K562 (cell line): ENCODE data around the gene SEPTIN8. TPM values are rescaled to one million over a fixed set of nuclear protein-coding genes. Genes with fewer than 3 reads are reported as not detected.
A peak's percentile ranks its signal among the peaks of the same experiment; 100 is the strongest.

Source experiments
- CTCF ChIP-seq, 3 experiments: IDR thresholded peaks in 2 of 3; conservative IDR thresholded peaks in 1 of 3; 2 replicates each; pipeline ENCODE4 v1.5.1; 2011 to 2012; ENCODE audit warnings: low read length in 3 of 3, mild to moderate bottlenecking in 3 of 3, control low read depth in 2 of 3, improper control_type of control experiment in 1 of 3, inconsistent platforms in 1 of 3, low read depth in 1 of 3, mixed read lengths in 1 of 3, moderate library complexity in 1 of 3; ENCODE audit not compliant: insufficient read depth in 2 of 3
- MECOM ChIP-seq: fragments of 250-450 bp; sonication (Bioruptor Pico); IDR thresholded peaks from 2 replicates; pipeline ENCODE4 v1.8.0; 2022; ENCODE audit warnings: inconsistent platforms
- RBM15 ChIP-seq: fragments of 200-400 bp; formaldehyde crosslinking; IDR thresholded peaks from 2 replicates; pipeline ENCODE4 v1.6.1; 2018; ENCODE audit warnings: mild to moderate bottlenecking, low read length, moderate library complexity; ENCODE audit not compliant: insufficient read depth
- ZMIZ1 ChIP-seq, 2 experiments: fragments of 150-350 bp in 1 of 2; IDR thresholded peaks; 2 replicates each; pipeline ENCODE4 v1.6.1; 2012 to 2016; ENCODE audit warnings: low read depth in 2 of 2, low read length in 2 of 2, mild to moderate bottlenecking in 1 of 2, moderate library complexity in 1 of 2
- ZNF282 ChIP-seq: sonication (generic); formaldehyde crosslinking; IDR thresholded peaks from 2 replicates; pipeline ENCODE4 v1.8.1; 2023; ENCODE audit warnings: missing genetic modification reagents
- ZNF699 ChIP-seq: fragments of 250-450 bp; sonication (Bioruptor Pico); IDR thresholded peaks from 2 replicates; pipeline ENCODE4 v1.8.0; 2021; ENCODE audit warnings: mild to moderate bottlenecking, moderate library complexity; ENCODE audit not compliant: insufficient replicate concordance
- polyA plus RNA-seq, 8 experiments: library from polyadenylated mRNA; depleted of rRNA in 4 of 8; stranded (reverse) in 5 of 8; unstranded in 3 of 8; fragments of >200 nt; fragmentation: Nextera tagmentation in 2 of 8; fragmentation: Illumina TruSeq in 1 of 8; extraction: Ambion mirVana in 2 of 8; extraction: Trizol in 1 of 8; gene quantifications; 2 replicates each; pipeline versions ENCODE4 v1.2.1 to v1.2.3, GENCODE V29; 2011 to 2014; ENCODE audit warnings: inconsistent platforms in 1 of 8, missing spikeins in 1 of 8
- total RNA-seq, 7 experiments: library from RNA; depleted of rRNA in 6 of 7; stranded (reverse); fragments of >200 nt in 6 of 7; fragmentation: Illumina TruSeq in 2 of 7; extraction: Trizol in 2 of 7; gene quantifications; 2 replicates each; pipeline versions ENCODE4 v1.2.1 to v1.2.3, GENCODE V29; 2011 to 2021; ENCODE audit warnings: low replicate concordance in 1 of 7
- TF ChIP-seq, protein P1 (sequence below): sonication (generic); formaldehyde crosslinking; IDR thresholded peaks from 2 replicates; pipeline ENCODE4 v1.8.0; 2023; ENCODE audit warnings: missing genetic modification reagents, mild to moderate bottlenecking, borderline replicate concordance
- TF ChIP-seq, protein P2 (sequence below): sonication (generic); formaldehyde crosslinking; IDR thresholded peaks from 2 replicates; pipeline ENCODE4 v1.8.0; 2022; ENCODE audit warnings: missing genetic modification reagents, mild to moderate bottlenecking, moderate library complexity, borderline replicate concordance
- TF ChIP-seq, protein P3 (sequence below): fragments of 450-650 bp; formaldehyde crosslinking; IDR thresholded peaks from 2 replicates; pipeline ENCODE4 v1.4.0; 2020; ENCODE audit warnings: mild to moderate bottlenecking, moderate library complexity
- TF ChIP-seq, protein P4 (sequence below): fragments of 450-650 bp; formaldehyde crosslinking; IDR thresholded peaks from 2 replicates; pipeline ENCODE4 v1.4.0; 2022; ENCODE audit warnings: mild to moderate bottlenecking, moderate library complexity

Gene SEPTIN8
- total and polyA plus RNA-seq, 9 of the 15 experiments (the other 6 are each of a cell fraction or from before 2014, with no cell fraction given) = 19.3 to 142 (median 101) TPM

DNA sequence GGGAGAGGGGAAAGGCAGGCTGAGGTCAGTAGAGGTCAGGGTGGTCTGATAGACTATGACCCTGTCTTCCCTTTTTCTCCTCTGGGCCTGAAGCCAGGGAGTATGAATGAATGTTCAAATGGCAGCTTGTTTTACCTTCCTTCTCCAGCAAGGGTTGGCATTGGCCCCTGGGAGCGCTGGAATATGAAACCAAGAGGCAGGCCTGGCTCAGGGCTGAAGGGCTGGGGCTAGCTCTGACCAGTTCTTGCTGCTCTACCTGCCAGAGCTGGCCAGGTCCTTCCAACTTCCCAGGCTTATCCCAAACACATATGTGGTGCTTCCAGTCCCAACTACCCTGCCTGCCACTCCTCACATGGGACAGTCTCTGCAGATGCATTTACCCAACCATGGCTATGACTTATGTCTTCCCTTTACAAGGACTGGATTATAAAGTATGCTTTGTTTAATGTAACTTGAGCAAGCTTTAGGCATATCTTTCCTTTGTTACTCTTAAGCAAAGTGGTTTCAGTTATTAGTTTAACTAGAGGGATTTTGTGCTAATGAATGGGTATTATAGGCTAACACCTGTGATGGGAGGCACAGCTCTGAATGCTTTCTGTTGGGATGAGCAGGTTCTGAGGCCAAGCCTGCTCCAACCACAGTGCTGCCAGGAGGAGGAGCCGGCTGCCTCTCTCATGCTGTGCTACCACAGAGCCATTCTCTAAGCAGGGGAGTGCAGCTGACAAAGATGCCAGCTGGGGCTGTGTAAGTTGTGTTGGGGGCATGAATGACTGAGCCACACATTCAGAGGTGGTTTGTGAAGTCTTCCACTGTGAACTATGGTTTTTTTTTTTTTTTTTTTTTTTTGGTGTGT lies 23.7 kb downstream of the SEPTIN8 start (continued):
- TF ChIP-seq, protein P1, sequence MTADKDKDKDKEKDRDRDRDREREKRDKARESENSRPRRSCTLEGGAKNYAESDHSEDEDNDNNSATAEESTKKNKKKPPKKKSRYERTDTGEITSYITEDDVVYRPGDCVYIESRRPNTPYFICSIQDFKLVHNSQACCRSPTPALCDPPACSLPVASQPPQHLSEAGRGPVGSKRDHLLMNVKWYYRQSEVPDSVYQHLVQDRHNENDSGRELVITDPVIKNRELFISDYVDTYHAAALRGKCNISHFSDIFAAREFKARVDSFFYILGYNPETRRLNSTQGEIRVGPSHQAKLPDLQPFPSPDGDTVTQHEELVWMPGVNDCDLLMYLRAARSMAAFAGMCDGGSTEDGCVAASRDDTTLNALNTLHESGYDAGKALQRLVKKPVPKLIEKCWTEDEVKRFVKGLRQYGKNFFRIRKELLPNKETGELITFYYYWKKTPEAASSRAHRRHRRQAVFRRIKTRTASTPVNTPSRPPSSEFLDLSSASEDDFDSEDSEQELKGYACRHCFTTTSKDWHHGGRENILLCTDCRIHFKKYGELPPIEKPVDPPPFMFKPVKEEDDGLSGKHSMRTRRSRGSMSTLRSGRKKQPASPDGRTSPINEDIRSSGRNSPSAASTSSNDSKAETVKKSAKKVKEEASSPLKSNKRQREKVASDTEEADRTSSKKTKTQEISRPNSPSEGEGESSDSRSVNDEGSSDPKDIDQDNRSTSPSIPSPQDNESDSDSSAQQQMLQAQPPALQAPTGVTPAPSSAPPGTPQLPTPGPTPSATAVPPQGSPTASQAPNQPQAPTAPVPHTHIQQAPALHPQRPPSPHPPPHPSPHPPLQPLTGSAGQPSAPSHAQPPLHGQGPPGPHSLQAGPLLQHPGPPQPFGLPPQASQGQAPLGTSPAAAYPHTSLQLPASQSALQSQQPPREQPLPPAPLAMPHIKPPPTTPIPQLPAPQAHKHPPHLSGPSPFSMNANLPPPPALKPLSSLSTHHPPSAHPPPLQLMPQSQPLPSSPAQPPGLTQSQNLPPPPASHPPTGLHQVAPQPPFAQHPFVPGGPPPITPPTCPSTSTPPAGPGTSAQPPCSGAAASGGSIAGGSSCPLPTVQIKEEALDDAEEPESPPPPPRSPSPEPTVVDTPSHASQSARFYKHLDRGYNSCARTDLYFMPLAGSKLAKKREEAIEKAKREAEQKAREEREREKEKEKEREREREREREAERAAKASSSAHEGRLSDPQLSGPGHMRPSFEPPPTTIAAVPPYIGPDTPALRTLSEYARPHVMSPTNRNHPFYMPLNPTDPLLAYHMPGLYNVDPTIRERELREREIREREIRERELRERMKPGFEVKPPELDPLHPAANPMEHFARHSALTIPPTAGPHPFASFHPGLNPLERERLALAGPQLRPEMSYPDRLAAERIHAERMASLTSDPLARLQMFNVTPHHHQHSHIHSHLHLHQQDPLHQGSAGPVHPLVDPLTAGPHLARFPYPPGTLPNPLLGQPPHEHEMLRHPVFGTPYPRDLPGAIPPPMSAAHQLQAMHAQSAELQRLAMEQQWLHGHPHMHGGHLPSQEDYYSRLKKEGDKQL (CRISPR knock-in tag) = no peak
- TF ChIP-seq ZMIZ1 (IDR thresholded peaks at IDR 0.05; ENCODE audit: low read depth in 2 of 2, low read length in 2 of 2) = no peak
- TF ChIP-seq, protein P2, sequence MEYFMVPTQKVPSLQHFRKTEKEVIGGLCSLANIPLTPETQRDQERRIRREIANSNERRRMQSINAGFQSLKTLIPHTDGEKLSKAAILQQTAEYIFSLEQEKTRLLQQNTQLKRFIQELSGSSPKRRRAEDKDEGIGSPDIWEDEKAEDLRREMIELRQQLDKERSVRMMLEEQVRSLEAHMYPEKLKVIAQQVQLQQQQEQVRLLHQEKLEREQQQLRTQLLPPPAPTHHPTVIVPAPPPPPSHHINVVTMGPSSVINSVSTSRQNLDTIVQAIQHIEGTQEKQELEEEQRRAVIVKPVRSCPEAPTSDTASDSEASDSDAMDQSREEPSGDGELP (CRISPR knock-in tag) = no peak
- TF ChIP-seq MECOM = no peak
- TF ChIP-seq, protein P3, sequence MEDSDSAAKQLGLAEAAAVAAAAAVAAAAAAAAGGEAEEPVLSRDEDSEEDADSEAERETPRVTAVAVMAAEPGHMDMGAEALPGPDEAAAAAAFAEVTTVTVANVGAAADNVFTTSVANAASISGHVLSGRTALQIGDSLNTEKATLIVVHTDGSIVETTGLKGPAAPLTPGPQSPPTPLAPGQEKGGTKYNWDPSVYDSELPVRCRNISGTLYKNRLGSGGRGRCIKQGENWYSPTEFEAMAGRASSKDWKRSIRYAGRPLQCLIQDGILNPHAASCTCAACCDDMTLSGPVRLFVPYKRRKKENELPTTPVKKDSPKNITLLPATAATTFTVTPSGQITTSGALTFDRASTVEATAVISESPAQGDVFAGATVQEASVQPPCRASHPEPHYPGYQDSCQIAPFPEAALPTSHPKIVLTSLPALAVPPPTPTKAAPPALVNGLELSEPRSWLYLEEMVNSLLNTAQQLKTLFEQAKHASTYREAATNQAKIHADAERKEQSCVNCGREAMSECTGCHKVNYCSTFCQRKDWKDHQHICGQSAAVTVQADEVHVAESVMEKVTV (CRISPR knock-in tag) = no peak
- peak; percentile 25 to 43 (median 40); a peak in 2 of 6 replicates for TF ChIP-seq CTCF (IDR thresholded peaks at IDR 0.05 in 2 of 3, conservative IDR thresholded peaks at IDR 0.05 in 1 of 3; ENCODE audit: insufficient read depth in 2 of 3, low read depth in 1 of 3, low read length in 3 of 3)
- TF ChIP-seq RBM15 = no peak
- no peak for TF ChIP-seq ZNF282 (CRISPR knock-in tag)
- TF ChIP-seq, protein P4, sequence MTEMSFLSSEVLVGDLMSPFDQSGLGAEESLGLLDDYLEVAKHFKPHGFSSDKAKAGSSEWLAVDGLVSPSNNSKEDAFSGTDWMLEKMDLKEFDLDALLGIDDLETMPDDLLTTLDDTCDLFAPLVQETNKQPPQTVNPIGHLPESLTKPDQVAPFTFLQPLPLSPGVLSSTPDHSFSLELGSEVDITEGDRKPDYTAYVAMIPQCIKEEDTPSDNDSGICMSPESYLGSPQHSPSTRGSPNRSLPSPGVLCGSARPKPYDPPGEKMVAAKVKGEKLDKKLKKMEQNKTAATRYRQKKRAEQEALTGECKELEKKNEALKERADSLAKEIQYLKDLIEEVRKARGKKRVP (CRISPR knock-in tag) = no peak
- no peak for TF ChIP-seq ZNF699 (CRISPR knock-in tag)
